OCI-LY1 (cell line): ENCODE measurements around the gene KLK4.

Experiments used
- H2AFZ ChIP-seq: fragments of 200-600 bp; sonication (generic), shearing (Covaris generic); 2 replicates; pipeline ENCODE4 v1.6.0; 2014; ENCODE audit warnings: antibody characterized with exemption, mild to moderate bottlenecking, low read length
- H3F3A ChIP-seq: fragments of 200-600 bp; sonication (generic), shearing (Covaris generic); 2 replicates; pipeline ENCODE4 v1.6.0; 2014; ENCODE audit warnings: mild to moderate bottlenecking, antibody characterized with exemption, low read length, moderate library complexity; ENCODE audit not compliant: insufficient read depth
- H3K27ac ChIP-seq: fragments of 200-600 bp; sonication (generic); 2 replicates; pipeline ENCODE4 v1.5.1; 2014; ENCODE audit warnings: low read length, mixed run types, mild to moderate bottlenecking, low read depth; ENCODE audit not compliant: poor library complexity, severe bottlenecking
- H3K27me3 ChIP-seq: fragments of 200-600 bp; sonication (generic); 2 replicates; pipeline ENCODE4 v1.6.0; 2014; ENCODE audit warnings: antibody characterized with exemption, mild to moderate bottlenecking, low read length, moderate library complexity; ENCODE audit not compliant: insufficient read depth
- H3K36me3 ChIP-seq: fragments of 200-600 bp; sonication (generic); 2 replicates; pipeline ENCODE4 v1.6.1; 2014; ENCODE audit warnings: mild to moderate bottlenecking, antibody characterized with exemption, low read length, moderate library complexity, mixed read lengths; ENCODE audit not compliant: insufficient read depth
- H3K4me1 ChIP-seq: fragments of 200-600 bp; sonication (generic); 2 replicates; pipeline ENCODE4 v1.5.1; 2014; ENCODE audit warnings: mild to moderate bottlenecking, low read length, moderate library complexity; ENCODE audit not compliant: insufficient read depth, severe bottlenecking
- H3K4me2 ChIP-seq: fragments of 200-600 bp; sonication (generic), shearing (Covaris generic); 2 replicates; pipeline ENCODE4 v1.6.1; 2014; ENCODE audit warnings: low read length
- H3K4me3 ChIP-seq: fragments of 200-600 bp; sonication (generic); 2 replicates; pipeline ENCODE4 v1.5.1; 2014; ENCODE audit warnings: low read length, low read depth, mild to moderate bottlenecking, mixed read lengths; ENCODE audit not compliant: poor library complexity, severe bottlenecking
- H3K79me2 ChIP-seq: fragments of 200-600 bp; shearing (Covaris generic); 2 replicates; pipeline ENCODE4 v1.6.1; 2016; ENCODE audit warnings: mixed run types, low read length, mixed read lengths; ENCODE audit not compliant: insufficient read depth
- H3K9ac ChIP-seq: fragments of 200-600 bp; sonication (generic), shearing (Covaris generic); 2 replicates; pipeline ENCODE4 v1.6.1; 2014; ENCODE audit warnings: mild to moderate bottlenecking, low read length, mixed read lengths
- H3K9me2 ChIP-seq: fragments of 200-600 bp; sonication (generic), shearing (Covaris generic); 2 replicates; pipeline ENCODE4 v1.6.1; 2014; ENCODE audit warnings: low read depth, mild to moderate bottlenecking, low read length, mixed read lengths
- H3K9me3 ChIP-seq: fragments of 200-600 bp; shearing (Covaris generic); 2 replicates; pipeline ENCODE4 v1.6.1; 2014; ENCODE audit warnings: low read length, mixed read lengths
- H4K20me1 ChIP-seq: fragments of 200-600 bp; sonication (generic), shearing (Covaris generic); 2 replicates; pipeline ENCODE4 v1.6.0; 2016; ENCODE audit warnings: mild to moderate bottlenecking, low read length; ENCODE audit not compliant: insufficient read depth
- CTCF ChIP-seq: fragments of 200-600 bp; sonication (generic), shearing (Covaris generic); IDR thresholded peaks from 2 replicates; pipeline ENCODE4 v1.5.1; 2017; ENCODE audit warnings: mild to moderate bottlenecking, antibody characterized with exemption, low read length, moderate library complexity, mixed read lengths
- EZH2 ChIP-seq: fragments of 200-600 bp; sonication (generic), shearing (Covaris generic); IDR thresholded peaks from 2 replicates; pipeline ENCODE4 v1.8.0; 2017; ENCODE audit warnings: borderline replicate concordance, mixed run types, mild to moderate bottlenecking, antibody characterized with exemption, low read length, moderate library complexity, mixed read lengths

KLK4 gene

GRCh38 chr19:50910722-50911121, 473 bp downstream of the KLK4 start:
- Histone ChIP-seq H3K9me3 (no peaks in the 10 kb centered on the region), H3K27me3 (no peaks in the 10 kb centered on the region), H3K4me1 (no peaks in the 10 kb centered on the region), H3K27ac (no peak overlapping the region), H3K79me2 (no peaks in the 10 kb centered on the region), H2AFZ (no peak overlapping the region), H3K9me2 (no peaks in the 10 kb centered on the region), H3K4me2 (no peak overlapping the region), H3K9ac (no peak overlapping the region), H4K20me1 (no peaks in the 10 kb centered on the region), H3K36me3 (no peaks in the 10 kb centered on the region), H3F3A (no peaks in the 10 kb centered on the region), H3K4me3 (no peak overlapping the region)
- no peak for TF ChIP-seq CTCF
- TF ChIP-seq EZH2 = no peak

GRCh38 chr19:50909240-50910070, 1.7 kb downstream of the KLK4 start:
- H2AFZ ChIP-seq = no peak overlapping the region

GRCh38 chr19:50908336-50908735, 2.9 kb downstream of the KLK4 start:
- no peak overlapping the region for H3K4me3 ChIP-seq
- no peak overlapping the region for H3K9ac ChIP-seq
- no peaks in the 10 kb centered on the region for H3K9me2 ChIP-seq
- H4K20me1 ChIP-seq = no peaks in the 10 kb centered on the region
- H3K9me3 ChIP-seq = no peaks in the 10 kb centered on the region
- no peak overlapping the region for H3K4me2 ChIP-seq
- no peaks in the 10 kb centered on the region for H3K4me1 ChIP-seq
- H3K27ac ChIP-seq = no peak overlapping the region
- TF ChIP-seq CTCF = no peak
- no peak for TF ChIP-seq EZH2
- H2AFZ ChIP-seq = no peak overlapping the region
- H3K27me3 ChIP-seq = no peaks in the 10 kb centered on the region
- H3F3A ChIP-seq = no peaks in the 10 kb centered on the region
- no peaks in the 10 kb centered on the region for H3K36me3 ChIP-seq
- no peaks in the 10 kb centered on the region for H3K79me2 ChIP-seq

More at GRCh38 chr19:50909240-50910070, 1.7 kb downstream of the KLK4 start:
- no peaks in the 10 kb centered on the region for H4K20me1 ChIP-seq
- H3K4me1 ChIP-seq = no peaks in the 10 kb centered on the region
- no peaks in the 10 kb centered on the region for H3F3A ChIP-seq
- H3K9me2 ChIP-seq = no peaks in the 10 kb centered on the region
- H3K27me3 ChIP-seq = no peaks in the 10 kb centered on the region
- no peak overlapping the region for H3K9ac ChIP-seq
- no peak overlapping the region for H3K27ac ChIP-seq
- no peak overlapping the region for H3K4me3 ChIP-seq
- TF ChIP-seq EZH2 (no peak), CTCF (no peak)
- no peaks in the 10 kb centered on the region for H3K79me2 ChIP-seq
- no peaks in the 10 kb centered on the region for H3K9me3 ChIP-seq
- no peak overlapping the region for H3K4me2 ChIP-seq
- H3K36me3 ChIP-seq = no peaks in the 10 kb centered on the region
